SK-N-SH treated with all-trans-retinoic acid at 6 μM for 48 hours (cell line): ENCODE measurements around the gene GPC3.

Experiments
- ATAC-seq: fragments of 200-7000 bp; cut with Tn5 transposase; 3 replicates; pipeline ENCODE4 v1.9.1; 2020; ENCODE audit warnings: mild to moderate bottlenecking, moderate library complexity
- BACH2 ChIP-seq: fragments of 250-450 bp; sonication (Bioruptor Pico); IDR thresholded peaks from 2 replicates; pipeline ENCODE4 v1.9.0; 2021; ENCODE audit warnings: mild to moderate bottlenecking, borderline replicate concordance
- CSDC2 ChIP-seq: fragments of 250-450 bp; sonication (Bioruptor Pico); IDR thresholded peaks from 2 replicates; pipeline ENCODE4 v1.5.0; 2020; ENCODE audit warnings: mild to moderate bottlenecking, moderate library complexity
- CSRNP3 ChIP-seq: fragments of 250-450 bp; sonication (Bioruptor Pico); IDR thresholded peaks from 2 replicates; pipeline ENCODE4 v1.5.1; 2021; ENCODE audit warnings: mild to moderate bottlenecking, moderate library complexity
- ESRRG ChIP-seq: fragments of 250-450 bp; sonication (Bioruptor Pico); IDR thresholded peaks from 2 replicates; pipeline ENCODE4 v1.6.1; 2021; ENCODE audit warnings: mild to moderate bottlenecking
- GLIS3 ChIP-seq: fragments of 250-450 bp; sonication (Bioruptor Pico); IDR thresholded peaks from 2 replicates; pipeline ENCODE4 v1.5.0; 2020; ENCODE audit warnings: mild to moderate bottlenecking, moderate library complexity
- ISL1 ChIP-seq: fragments of 250-450 bp; sonication (Bioruptor Pico); IDR thresholded peaks from 2 replicates; pipeline ENCODE4 v2.1.2; 2022; ENCODE audit warnings: mild to moderate bottlenecking, moderate library complexity
- OSR1 ChIP-seq: fragments of 250-450 bp; sonication (Bioruptor Pico); IDR thresholded peaks from 2 replicates; pipeline ENCODE4 v1.8.0; 2022; ENCODE audit warnings: moderate library complexity, mild to moderate bottlenecking, inconsistent platforms
- POU6F1 ChIP-seq: fragments of 250-450 bp; sonication (Bioruptor Pico); IDR thresholded peaks from 2 replicates; pipeline ENCODE4 v1.8.0; 2021; ENCODE audit warnings: low read depth, mild to moderate bottlenecking, moderate library complexity, borderline replicate concordance
- PPARA ChIP-seq: fragments of 250-450 bp; sonication (Bioruptor Pico); IDR thresholded peaks from 2 replicates; pipeline ENCODE4 v1.5.0; 2020; ENCODE audit warnings: mild to moderate bottlenecking, borderline replicate concordance
- SNAI2 ChIP-seq: fragments of 250-450 bp; sonication (Bioruptor Pico); IDR thresholded peaks from 2 replicates; pipeline ENCODE4 v1.5.0; 2020; ENCODE audit warnings: mild to moderate bottlenecking, moderate library complexity
- TCF4 ChIP-seq: fragments of 250-450 bp; sonication (Bioruptor Pico); IDR thresholded peaks from 2 replicates; pipeline ENCODE4 v1.8.0; 2021; ENCODE audit warnings: mild to moderate bottlenecking, moderate library complexity, borderline replicate concordance
- TOX ChIP-seq: fragments of 250-450 bp; sonication (Bioruptor Pico); IDR thresholded peaks from 2 replicates; pipeline ENCODE4 v1.8.0; 2021; ENCODE audit warnings: mild to moderate bottlenecking, moderate library complexity, borderline replicate concordance
- TSHZ2 ChIP-seq: fragments of 250-450 bp; sonication (Bioruptor Pico); IDR thresholded peaks from 2 replicates; pipeline ENCODE4 v1.5.0; 2020; ENCODE audit warnings: mild to moderate bottlenecking, moderate library complexity
- ZC3H10 ChIP-seq: fragments of 250-450 bp; sonication (Bioruptor Pico); IDR thresholded peaks from 2 replicates; pipeline ENCODE4 v1.5.1; 2021; ENCODE audit warnings: mild to moderate bottlenecking, moderate library complexity
- ZFP3 ChIP-seq: fragments of 250-450 bp; sonication (Bioruptor Pico); IDR thresholded peaks from 2 replicates; pipeline ENCODE4 v1.5.0; 2020; ENCODE audit warnings: mild to moderate bottlenecking, moderate library complexity
- ZFP30 ChIP-seq: fragments of 450-650 bp; formaldehyde crosslinking; IDR thresholded peaks from 2 replicates; pipeline ENCODE4 v1.5.0; 2022; ENCODE audit warnings: mild to moderate bottlenecking, moderate library complexity
- ZNF565 ChIP-seq: fragments of 450-650 bp; formaldehyde crosslinking; conservative IDR thresholded peaks from 2 replicates; pipeline ENCODE4 v1.5.0; 2020; ENCODE audit warnings: low read depth, mild to moderate bottlenecking, moderate library complexity
- ZNF70 ChIP-seq: fragments of 450-650 bp; formaldehyde crosslinking; IDR thresholded peaks from 2 replicates; pipeline ENCODE4 v1.5.0; 2020; ENCODE audit warnings: mild to moderate bottlenecking, moderate library complexity
- ZNF8 ChIP-seq: fragments of 450-650 bp; formaldehyde crosslinking; IDR thresholded peaks from 2 replicates; pipeline ENCODE4 v1.5.0; 2020; ENCODE audit warnings: mild to moderate bottlenecking, moderate library complexity
- TF ChIP-seq, protein P1 (sequence below): fragments of 250-450 bp; sonication (Bioruptor Pico); IDR thresholded peaks from 2 replicates; pipeline ENCODE4 v1.8.0; 2020; ENCODE audit warnings: mild to moderate bottlenecking, moderate library complexity, borderline replicate concordance
- TF ChIP-seq, protein P2 (sequence below): fragments of 250-450 bp; sonication (Bioruptor Pico); IDR thresholded peaks from 2 replicates; pipeline ENCODE4 v1.5.1; 2020; ENCODE audit warnings: low read depth, mild to moderate bottlenecking, moderate library complexity

GPC3 gene

GRCh38 chrX:133702230-133702629, 283.2 kb downstream of the GPC3 start:
- TF ChIP-seq ZFP30 (CRISPR knock-in tag), result no peak
- no peak for TF ChIP-seq GLIS3 (CRISPR knock-in tag)
- no peak for TF ChIP-seq BACH2 (CRISPR knock-in tag)
- no peak for TF ChIP-seq PPARA (CRISPR knock-in tag)
- TF ChIP-seq CSDC2 (CRISPR knock-in tag), result no peak
- no peak for TF ChIP-seq ESRRG
- no peak for TF ChIP-seq TCF4
- no peak for TF ChIP-seq ZNF70 (CRISPR knock-in tag)
- no peak for TF ChIP-seq TSHZ2 (CRISPR knock-in tag)
- no peak for TF ChIP-seq OSR1 (CRISPR knock-in tag)
- TF ChIP-seq, protein P1, sequence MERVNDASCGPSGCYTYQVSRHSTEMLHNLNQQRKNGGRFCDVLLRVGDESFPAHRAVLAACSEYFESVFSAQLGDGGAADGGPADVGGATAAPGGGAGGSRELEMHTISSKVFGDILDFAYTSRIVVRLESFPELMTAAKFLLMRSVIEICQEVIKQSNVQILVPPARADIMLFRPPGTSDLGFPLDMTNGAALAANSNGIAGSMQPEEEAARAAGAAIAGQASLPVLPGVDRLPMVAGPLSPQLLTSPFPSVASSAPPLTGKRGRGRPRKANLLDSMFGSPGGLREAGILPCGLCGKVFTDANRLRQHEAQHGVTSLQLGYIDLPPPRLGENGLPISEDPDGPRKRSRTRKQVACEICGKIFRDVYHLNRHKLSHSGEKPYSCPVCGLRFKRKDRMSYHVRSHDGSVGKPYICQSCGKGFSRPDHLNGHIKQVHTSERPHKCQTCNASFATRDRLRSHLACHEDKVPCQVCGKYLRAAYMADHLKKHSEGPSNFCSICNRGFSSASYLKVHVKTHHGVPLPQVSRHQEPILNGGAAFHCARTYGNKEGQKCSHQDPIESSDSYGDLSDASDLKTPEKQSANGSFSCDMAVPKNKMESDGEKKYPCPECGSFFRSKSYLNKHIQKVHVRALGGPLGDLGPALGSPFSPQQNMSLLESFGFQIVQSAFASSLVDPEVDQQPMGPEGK (CRISPR knock-in tag), result no peak
- no peak for TF ChIP-seq POU6F1 (CRISPR knock-in tag)
- TF ChIP-seq ISL1 (CRISPR knock-in tag), result no peak
- no peak for TF ChIP-seq SNAI2 (CRISPR knock-in tag)
- TF ChIP-seq, protein P2, sequence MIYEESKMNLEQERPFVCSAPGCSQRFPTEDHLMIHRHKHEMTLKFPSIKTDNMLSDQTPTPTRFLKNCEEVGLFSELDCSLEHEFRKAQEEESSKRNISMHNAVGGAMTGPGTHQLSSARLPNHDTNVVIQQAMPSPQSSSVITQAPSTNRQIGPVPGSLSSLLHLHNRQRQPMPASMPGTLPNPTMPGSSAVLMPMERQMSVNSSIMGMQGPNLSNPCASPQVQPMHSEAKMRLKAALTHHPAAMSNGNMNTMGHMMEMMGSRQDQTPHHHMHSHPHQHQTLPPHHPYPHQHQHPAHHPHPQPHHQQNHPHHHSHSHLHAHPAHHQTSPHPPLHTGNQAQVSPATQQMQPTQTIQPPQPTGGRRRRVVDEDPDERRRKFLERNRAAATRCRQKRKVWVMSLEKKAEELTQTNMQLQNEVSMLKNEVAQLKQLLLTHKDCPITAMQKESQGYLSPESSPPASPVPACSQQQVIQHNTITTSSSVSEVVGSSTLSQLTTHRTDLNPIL (CRISPR knock-in tag), result no peak
- TF ChIP-seq ZNF8 (CRISPR knock-in tag), result no peak
- ATAC-seq, result no peak

GRCh38 chrX:133699023-133699728, 286.2 kb downstream of the GPC3 start:
- no peak for ATAC-seq
- TF ChIP-seq SNAI2 (CRISPR knock-in tag), result no peak
- no peak for TF ChIP-seq ZNF8 (CRISPR knock-in tag)
- TF ChIP-seq, protein P2 (CRISPR knock-in tag), result no peak
- TF ChIP-seq OSR1 (CRISPR knock-in tag), result no peak
- no peak for TF ChIP-seq ZNF565 (CRISPR knock-in tag)
- TF ChIP-seq TCF4, result no peak
- TF ChIP-seq GLIS3 (CRISPR knock-in tag), result no peak
- no peak for TF ChIP-seq TOX
- TF ChIP-seq TSHZ2 (CRISPR knock-in tag), result no peak
- no peak for TF ChIP-seq ZFP3 (CRISPR knock-in tag)
- TF ChIP-seq CSDC2 (CRISPR knock-in tag), result no peak
- TF ChIP-seq PPARA (CRISPR knock-in tag), result no peak
- no peak for TF ChIP-seq CSRNP3 (CRISPR knock-in tag)
- TF ChIP-seq ISL1 (CRISPR knock-in tag), result no peak
- TF ChIP-seq ESRRG, result no peak
- TF ChIP-seq BACH2 (CRISPR knock-in tag), result no peak
- TF ChIP-seq POU6F1 (CRISPR knock-in tag), result no peak
- TF ChIP-seq ZFP30 (CRISPR knock-in tag), result no peak
- TF ChIP-seq ZC3H10, result no peak
- TF ChIP-seq, all 23 proteins: peak for 0
